Chondrocyte (in vitro differentiated cells): ENCODE data around the gene SRRM2. TPM values are rescaled to one million over a fixed set of nuclear protein-coding genes. Genes with fewer than 3 reads are reported as not detected.

Experiments used
- DNase-seq: peaks from one replicate; pipeline ENCODE4 v3.0.0; 2021; ENCODE audit warnings: mixed read lengths, low spot score
- H3K27ac Mint-ChIP-seq: one replicate; pipeline ENCODE4 v1.8.0; 2021; ENCODE audit warnings: mild to moderate bottlenecking, moderate library complexity, mixed read lengths; ENCODE audit not compliant: unreplicated experiment
- H3K27me3 Mint-ChIP-seq: 2 replicates; pipeline ENCODE4 v1.8.0; 2021; ENCODE audit warnings: low read depth, mixed read lengths
- H3K36me3 Mint-ChIP-seq: 2 replicates; pipeline ENCODE4 v1.8.0; 2021; ENCODE audit warnings: low read depth, mixed read lengths
- H3K4me1 Mint-ChIP-seq: 2 replicates; pipeline ENCODE4 v1.8.0; 2021; ENCODE audit warnings: low read depth, mild to moderate bottlenecking, mixed read lengths
- H3K4me3 Mint-ChIP-seq: one replicate; pipeline ENCODE4 v1.8.0; 2021; ENCODE audit warnings: mild to moderate bottlenecking, moderate library complexity, mixed read lengths; ENCODE audit not compliant: unreplicated experiment
- H3K9me3 Mint-ChIP-seq: 2 replicates; pipeline ENCODE4 v1.8.0; 2021; ENCODE audit warnings: low read depth, mixed read lengths
- total RNA-seq: library from RNA; stranded (reverse); gene quantifications from 3 replicates; pipeline ENCODE4 v1.2.1, GENCODE V29; 2021
- TF ChIP-seq, protein P1 (sequence below): fragments of 200-600 bp; sonication (generic); IDR thresholded peaks from 2 replicates; pipeline ENCODE4 v1.5.0; 2021; ENCODE audit warnings: antibody characterized with exemption, mild to moderate bottlenecking, moderate library complexity

SRRM2 gene
- total RNA-seq, 1 donor from 2014 or later = 363 TPM

GRCh38 chr16:2791174-2791573 is 38.7 kb downstream of the SRRM2 start:
- Mint-ChIP-seq H3K36me3 (no peaks in the 10 kb centered on the region), H3K27me3 (peaks cover 45% of the 10 kb centered on the region), H3K27ac (no peak overlapping the region), H3K9me3 (no peaks in the 10 kb centered on the region), H3K4me1 (no peaks in the 10 kb centered on the region), H3K4me3 (no peak overlapping the region)
- TF ChIP-seq, protein P1, sequence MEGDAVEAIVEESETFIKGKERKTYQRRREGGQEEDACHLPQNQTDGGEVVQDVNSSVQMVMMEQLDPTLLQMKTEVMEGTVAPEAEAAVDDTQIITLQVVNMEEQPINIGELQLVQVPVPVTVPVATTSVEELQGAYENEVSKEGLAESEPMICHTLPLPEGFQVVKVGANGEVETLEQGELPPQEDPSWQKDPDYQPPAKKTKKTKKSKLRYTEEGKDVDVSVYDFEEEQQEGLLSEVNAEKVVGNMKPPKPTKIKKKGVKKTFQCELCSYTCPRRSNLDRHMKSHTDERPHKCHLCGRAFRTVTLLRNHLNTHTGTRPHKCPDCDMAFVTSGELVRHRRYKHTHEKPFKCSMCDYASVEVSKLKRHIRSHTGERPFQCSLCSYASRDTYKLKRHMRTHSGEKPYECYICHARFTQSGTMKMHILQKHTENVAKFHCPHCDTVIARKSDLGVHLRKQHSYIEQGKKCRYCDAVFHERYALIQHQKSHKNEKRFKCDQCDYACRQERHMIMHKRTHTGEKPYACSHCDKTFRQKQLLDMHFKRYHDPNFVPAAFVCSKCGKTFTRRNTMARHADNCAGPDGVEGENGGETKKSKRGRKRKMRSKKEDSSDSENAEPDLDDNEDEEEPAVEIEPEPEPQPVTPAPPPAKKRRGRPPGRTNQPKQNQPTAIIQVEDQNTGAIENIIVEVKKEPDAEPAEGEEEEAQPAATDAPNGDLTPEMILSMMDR = no peak
- DNase-seq = peak; percentile 59

DNA sequence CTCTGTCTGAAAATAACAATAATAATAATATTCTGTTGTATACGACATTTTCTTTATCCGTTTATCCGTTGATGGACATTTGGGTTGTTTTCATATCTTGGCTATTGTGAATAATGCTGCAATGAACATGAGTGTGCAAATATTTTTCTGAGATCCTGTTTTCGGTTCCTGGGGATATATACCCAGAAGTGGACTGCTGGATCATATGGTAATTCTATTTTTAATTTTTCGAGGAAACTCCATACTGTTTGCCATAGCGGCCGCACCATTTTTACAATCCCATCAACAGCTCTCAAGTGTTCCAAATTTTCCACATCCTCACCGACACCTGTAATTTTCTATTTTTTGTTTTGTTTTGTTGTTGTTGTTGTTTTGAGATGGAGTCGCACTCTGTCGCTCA is 40.5 kb downstream of the SRRM2 start:
- Mint-ChIP-seq H3K27ac (no peak overlapping the region), H3K36me3 (no peaks in the 10 kb centered on the region), H3K27me3 (peaks cover 42% of the 10 kb centered on the region), H3K4me1 (no peaks in the 10 kb centered on the region), H3K4me3 (no peak overlapping the region), H3K9me3 (no peaks in the 10 kb centered on the region)
- DNase-seq = no peak
- TF ChIP-seq, protein P1 = no peak

DNA sequence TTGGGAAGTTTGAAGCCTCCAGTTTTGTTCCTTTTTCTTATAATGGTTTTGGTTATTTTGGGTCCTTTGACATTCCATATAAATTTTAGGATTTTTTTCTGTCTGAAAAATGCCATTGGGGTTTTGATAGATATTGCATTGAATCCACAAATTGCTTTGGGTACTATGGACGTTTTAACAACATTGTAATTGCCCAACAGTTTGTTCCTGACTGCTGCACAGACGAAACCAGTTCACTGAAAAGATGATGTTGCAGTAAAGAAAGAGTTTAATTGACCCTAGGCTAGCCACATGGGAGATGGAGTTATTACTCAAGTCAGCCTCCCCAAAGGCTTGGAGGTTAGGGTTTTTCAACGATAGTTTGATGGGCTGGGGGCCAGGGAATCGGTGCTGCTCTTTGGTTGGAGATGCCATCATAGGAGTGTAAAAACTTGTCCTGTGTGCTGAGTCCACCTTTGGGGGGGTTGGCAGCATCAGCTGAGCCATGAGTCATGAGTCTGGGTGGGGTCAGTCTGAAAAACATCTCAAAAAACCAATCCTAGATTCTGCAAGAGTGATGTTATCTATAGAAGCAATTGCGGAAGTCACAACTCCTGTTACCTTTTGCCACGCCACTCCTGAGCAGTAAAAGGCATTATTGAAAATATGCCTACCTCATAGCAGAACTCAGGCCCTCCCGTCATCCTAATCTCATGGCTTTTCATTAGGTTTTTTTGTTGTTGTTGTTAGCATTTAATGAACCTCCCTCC is 43.1 kb downstream of the SRRM2 start:
- peak; percentile 22 for DNase-seq
- Mint-ChIP-seq H3K36me3 (no peaks in the 10 kb centered on the region), H3K27me3 (peaks cover 29% of the 10 kb centered on the region), H3K27ac (no peak overlapping the region), H3K9me3 (no peaks in the 10 kb centered on the region), H3K4me3 (no peak overlapping the region), H3K4me1 (no peaks in the 10 kb centered on the region)
- TF ChIP-seq, protein P1 = no peak

DNA sequence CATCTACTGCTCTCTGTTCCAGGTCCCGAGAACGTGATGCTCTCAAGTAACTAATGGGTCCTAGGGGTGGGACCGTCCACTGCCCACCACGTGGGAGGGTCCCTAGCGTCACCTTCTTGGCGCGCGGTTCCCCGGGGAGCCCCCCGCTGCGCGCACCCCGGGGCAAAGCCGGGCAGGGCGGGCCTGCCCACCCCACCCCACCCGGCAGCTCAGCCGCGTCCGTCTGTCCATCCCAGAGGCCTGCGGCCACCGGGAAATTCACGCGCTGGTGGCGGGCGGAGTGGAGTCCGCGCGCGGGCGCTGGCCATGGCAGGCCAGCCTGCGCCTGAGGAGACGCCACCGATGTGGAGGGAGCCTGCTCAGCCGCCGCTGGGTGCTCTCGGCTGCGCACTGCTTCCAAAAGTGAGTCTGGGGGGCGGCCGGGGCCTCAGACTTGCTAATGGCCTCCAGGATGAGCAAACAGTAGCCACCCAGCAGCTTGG is 46.3 kb downstream of the SRRM2 start:
- no peaks in the 10 kb centered on the region for H3K4me1 Mint-ChIP-seq
- H3K9me3 Mint-ChIP-seq = peaks cover 9% of the 10 kb centered on the region
- DNase-seq = no peak
- H3K27ac Mint-ChIP-seq = no peak overlapping the region
- peaks cover 11% of the 10 kb centered on the region for H3K27me3 Mint-ChIP-seq
- peaks cover under 1% of the 10 kb centered on the region for H3K36me3 Mint-ChIP-seq
- H3K4me3 Mint-ChIP-seq = no peak overlapping the region
- TF ChIP-seq, protein P1 = no peak

DNA sequence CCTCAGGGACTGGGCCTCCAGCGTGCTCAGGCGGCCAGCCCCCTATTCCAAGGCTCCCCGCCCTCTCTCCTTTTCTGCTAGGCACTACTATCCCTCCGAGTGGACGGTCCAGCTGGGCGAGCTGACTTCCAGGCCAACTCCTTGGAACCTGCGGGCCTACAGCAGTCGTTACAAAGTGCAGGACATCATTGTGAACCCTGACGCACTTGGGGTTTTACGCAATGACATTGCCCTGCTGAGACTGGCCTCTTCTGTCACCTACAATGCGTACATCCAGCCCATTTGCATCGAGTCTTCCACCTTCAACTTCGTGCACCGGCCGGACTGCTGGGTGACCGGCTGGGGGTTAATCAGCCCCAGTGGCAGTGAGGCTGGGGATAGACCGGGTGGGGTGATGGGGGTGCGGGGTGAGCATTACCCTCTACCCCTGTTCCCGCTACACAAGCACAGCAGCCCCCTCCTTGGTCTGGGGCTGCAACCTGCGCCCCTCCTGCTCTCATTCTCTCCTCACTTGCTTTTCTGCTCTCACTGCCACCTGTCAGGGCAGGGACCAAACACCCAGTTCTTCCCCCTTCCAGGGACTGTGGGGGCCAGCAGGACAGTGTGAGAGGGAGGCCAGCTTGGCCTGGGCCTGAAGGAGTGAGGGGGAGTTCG is 46.9 kb downstream of the SRRM2 start:
- Mint-ChIP-seq H3K27me3 (peaks cover 9% of the 10 kb centered on the region), H3K9me3 (peaks cover 15% of the 10 kb centered on the region), H3K4me1 (no peaks in the 10 kb centered on the region), H3K27ac (no peak overlapping the region), H3K4me3 (no peak overlapping the region), H3K36me3 (peaks cover 3% of the 10 kb centered on the region)
- peak; percentile 63 for DNase-seq
- TF ChIP-seq, protein P1 = no peak
